GM11168 (cell line): Measurements from ENCODE around the gene CBLN2.

Source experiments
- in situ Hi-C: fragments of 300-500 bp; cut with MboI; formaldehyde crosslinking; loops from one replicate; pipeline ENCODE4 v1.12.0; 2022; ENCODE audit warnings: low sequenced_read_pairs; ENCODE audit not compliant: unreplicated experiment

The CBLN2 gene

DNA sequence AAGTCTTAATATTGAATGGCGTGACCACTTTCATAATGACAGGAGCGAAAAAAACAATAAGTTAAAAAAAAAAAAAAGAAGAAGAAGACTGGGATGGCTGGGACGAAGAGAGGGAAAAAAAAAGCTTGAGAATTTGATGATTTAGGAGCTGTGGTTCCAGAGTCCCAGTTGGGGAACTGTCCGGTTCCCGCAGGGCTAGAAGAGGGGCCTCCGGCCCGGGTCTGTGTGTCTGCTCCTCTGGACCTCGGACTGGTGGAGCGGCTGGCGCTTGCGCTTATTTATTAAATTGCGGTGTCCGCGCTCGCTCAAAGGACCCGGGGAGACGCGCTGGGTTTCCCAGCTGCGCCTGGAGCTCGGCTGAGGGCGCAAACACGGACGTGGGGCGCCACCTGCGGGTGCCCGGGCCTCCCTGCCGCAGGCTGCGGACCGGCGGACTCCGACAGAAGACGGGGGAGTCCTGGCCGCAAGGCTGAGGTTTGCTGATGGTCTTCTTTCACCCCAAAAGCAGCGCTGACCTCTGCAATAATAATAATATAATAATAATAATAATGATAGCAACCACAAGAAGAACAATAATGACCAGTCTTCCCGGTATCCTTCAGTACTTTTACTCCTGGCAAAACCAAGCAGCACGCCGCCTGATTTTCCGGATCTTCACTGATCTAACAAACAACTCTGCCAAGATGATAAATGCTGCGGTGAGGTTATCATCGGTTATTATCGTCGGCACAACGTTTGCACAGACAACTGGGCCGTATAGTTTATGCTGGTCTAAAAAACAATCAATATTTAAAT is at the start of gene CBLN2:
Gene CBLN2 (minus strand): TSS at position 251 of the 795 bp plus-strand sequence. CDS start 2,182 bp downstream, outside the sequence.
- in situ Hi-C loops, result no loop called here

DNA sequence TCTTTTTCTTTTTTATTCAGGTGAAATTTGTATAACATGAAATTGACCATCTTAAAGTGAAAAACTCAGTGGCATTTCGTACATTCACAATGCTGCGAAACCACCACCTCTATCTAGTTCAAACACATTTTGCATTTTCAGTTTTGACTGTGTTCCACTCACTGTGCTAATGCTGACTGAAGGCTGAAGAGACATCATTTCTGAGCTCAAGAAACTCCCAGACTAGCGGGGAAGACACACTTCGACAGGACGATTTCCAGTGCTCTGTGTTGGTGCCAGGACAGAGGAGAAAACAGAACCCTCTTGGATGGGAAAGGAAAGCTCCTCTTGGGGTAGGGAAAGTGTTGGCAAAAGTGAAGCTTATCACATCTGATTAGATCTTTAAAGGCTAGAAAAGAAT is 44.2 kb upstream of the CBLN2 start:
- in situ Hi-C loops, result no loop called here

DNA sequence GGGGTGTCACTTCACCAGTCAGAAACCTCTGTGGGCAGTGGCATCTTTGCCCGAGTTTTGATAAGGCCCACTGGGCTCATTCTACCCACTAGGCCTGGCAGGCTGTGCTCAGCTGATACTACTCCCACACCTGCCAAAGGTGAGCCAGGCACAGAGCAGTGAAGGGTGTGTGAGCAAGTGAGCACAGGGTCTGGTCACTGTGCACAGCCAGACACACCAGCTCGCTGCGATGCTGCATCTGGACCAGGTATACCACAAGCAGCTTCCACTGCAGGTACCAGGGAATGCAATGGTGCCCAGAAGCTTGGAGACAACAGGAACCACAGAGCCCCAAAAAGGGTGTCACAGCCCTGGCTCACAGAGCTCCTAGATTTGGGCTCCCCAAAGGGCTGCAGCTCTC is 40.6 kb upstream of the CBLN2 start:
- in situ Hi-C loops, result no loop called here

DNA sequence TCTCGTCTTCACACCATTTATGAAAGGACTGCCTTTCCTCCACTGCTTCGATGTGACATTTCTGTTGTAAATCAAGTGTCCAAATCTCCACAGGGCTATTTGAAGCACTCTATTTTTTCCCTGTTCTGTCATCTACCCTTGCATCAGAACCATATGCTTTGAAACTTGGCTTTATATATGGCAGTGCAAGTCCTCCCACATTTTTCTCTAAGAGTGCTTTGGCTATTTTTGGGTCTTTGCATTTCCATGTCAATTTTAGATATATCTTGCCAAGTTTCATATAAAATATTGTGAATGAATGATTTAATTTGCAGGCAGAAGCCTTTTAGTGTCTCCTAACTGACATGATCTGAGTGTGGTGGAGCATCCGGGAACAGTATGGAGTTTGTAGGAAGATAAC is 37.8 kb upstream of the CBLN2 start:
- in situ Hi-C loops, result no loop called here

DNA sequence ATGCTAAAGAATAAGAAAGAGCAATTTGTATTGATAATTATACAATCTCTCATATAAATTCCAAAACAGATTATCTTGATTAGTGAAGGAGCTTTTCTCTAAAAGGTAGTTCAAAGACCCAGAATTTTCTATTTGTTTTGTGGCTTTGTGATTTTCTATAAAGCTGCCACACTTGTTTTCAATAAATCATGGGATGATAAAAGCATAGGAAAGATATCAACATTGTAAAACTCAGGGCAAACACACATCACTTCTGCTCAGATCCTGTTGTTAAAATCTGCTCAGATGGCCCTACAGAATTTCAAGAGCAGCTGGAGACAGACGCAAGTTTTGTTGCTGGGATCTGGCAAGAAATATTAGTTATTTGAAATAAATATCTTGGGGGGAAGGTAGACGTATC is 28.8 kb upstream of the CBLN2 start:
- in situ Hi-C loops, result no loop called here

DNA sequence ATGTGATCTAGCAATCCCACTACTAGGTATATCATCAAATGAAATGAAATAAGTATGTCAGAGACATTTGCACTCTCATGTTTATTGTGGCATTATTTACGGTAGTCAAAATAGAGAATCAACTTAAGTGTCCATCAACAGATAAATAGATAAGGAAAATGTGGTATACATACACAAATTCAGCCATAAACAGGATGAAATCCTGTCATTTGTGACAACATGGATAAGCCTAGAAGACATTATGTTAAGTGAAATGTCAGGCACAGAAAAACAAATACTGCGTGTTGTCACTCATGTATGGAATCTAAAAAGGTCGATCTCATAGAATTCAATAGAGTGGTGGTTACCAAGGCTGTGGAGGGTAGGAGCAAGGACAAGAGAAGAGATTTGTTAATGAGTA is 22.1 kb upstream of the CBLN2 start:
- in situ Hi-C loops, result no loop called here

DNA sequence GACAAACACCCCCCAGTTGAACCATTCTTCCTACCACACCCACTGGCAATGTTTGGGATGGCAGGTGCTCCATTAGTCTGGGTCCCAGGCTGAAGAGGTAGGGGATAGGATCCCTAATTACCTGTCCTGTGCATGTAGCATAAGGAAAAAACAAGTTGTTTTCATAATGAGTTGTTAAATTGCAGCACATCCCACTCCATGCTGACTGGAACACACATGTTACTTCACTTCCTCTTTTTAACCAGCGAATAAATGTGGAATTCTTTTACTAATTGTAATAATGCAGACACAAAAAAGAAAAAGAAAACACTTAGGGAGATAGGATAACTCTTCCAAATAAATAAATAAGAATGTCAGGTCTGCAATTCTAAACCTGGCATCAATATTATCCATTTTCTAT is 11.8 kb upstream of the CBLN2 start:
- in situ Hi-C loops, result no loop called here

DNA sequence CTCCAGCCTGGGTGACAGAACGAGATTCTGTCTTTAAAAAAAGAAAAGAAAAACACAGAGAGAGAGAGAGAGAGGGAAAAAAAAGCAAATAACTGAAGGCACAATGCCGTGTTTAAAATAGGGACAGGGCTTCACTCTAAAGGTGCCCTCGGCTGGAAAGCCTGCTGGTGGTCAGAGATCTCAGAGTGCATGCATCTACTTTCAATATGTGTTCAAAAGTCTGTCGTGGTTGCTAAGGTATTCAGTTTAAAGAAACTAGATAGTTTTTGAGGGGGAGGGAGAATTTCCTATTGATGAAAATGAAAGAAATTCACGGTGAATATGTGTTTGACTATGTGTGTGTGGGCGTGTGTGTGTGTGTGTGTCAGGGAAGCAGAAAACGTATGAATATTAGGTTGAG is 11.0 kb upstream of the CBLN2 start:
- in situ Hi-C loops, result no loop called here

DNA sequence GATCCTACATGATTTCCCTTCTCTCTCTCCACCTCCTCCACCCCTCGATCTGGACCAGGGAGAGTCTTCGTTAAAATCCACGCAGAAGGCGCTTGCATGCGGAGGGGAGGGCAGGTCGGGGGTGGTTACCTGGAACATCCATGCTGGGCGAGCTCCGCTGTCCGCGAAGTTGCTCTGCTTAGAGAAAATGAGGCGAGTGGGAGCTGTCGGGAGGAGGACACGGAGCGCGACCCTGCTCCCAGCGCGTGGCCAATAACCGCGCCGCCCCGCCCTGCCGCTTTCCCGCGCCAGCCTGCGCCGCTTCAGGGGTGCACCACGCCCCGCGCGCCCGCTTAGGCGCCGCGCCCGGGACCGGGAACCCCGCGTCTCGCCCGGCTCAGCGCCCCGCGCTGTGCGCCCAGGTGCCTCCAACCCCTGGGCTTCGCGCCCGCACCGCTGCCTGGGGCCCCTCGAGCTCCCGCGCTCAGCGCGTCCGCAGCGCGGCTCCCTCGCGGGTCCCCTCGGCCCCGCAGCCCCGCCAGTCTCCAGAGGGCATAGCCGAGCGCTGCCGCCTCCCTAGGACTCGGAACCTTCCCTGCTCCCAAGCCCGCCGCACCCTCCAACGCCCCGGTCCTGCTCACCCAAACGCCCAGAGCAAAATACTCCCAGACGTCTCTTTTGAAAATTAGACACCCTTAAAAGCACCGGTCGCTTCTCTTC is 636 bp downstream of the CBLN2 start:
- in situ Hi-C loops, result no loop called here

DNA sequence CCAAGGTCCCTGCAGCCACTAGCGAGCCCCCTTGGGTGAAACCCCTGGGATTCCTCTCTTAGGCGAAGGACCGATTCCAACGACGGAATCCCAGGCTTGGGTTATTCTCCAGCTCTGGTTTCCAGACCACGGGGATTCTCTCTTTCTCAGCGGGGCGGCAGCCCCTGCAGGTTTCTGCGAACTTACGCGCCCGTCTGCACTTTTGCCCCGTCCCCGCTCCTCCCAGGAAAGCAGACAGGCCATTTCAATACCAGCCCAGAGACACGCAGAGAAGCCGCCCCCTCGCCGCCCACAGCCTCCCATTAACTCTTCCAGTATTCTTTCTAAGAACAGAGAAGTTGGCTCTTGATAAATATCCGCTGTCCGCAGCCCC is 1.2 kb downstream of the CBLN2 start:
- in situ Hi-C loops, result no loop called here

DNA sequence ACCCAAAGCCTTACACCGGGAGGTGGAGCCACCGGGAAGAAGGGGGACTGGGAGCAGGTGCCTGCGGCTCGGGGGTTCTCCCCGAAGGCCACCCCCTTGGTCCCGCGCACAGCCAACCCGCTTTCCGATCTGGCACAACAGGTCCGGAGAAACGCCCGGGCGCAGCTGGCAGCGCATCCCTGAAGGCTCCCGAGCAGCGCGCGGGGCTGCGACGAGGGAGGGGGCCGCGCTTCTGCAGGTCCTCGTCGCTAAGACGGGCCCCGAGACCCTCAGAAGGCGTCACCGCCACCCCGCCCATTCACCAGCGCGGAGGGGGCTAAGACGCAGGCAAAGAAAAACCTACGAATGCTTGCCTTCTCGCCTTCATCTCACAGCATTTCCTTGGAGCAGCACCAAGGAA is 1.8 kb downstream of the CBLN2 start:
- in situ Hi-C loops, result no loop called here

DNA sequence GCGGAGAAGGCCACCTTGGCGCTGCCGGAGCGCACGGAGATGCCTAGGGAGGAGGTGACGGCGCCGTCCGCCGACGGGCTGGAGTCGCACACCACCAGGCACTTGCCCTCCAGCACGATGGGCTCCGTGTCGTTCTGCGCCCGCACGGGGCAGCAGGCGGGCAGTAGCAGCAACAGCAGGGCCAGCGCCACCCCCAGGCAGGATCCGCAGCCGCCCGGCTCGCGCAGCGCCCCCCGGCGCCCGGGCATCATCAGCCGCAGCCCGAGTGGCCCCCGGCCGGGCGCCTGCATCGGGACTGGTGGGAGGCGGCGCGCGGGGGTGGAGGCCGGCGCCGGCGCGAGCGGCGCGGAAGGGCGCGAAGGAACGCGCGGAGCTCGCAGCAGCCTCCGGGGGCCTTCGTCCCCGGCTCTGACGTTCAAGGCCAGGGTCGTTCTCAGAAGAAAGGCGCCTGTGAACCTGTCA is 2.2 kb downstream of the CBLN2 start:
- in situ Hi-C loops, result no loop called here

DNA sequence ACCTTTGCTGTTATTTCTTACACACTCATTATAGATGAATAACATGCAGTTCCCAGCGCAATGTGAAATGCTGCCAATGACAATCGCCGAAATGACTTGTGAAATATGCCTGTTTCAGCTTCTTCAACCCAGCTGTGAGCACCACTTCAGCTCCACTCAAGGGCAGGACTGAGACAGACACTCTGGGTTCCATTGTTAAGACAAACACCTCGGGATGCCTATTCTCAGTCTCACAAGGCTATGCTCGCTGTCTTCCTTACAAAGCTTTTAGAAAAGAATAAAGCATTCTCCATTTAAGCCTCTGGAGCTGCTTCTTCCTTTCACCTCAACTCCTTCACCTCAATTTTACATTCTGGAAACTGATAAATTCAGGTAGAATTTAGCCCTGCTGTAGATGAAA is 4.2 kb downstream of the CBLN2 start:
- in situ Hi-C loops, result no loop called here

DNA sequence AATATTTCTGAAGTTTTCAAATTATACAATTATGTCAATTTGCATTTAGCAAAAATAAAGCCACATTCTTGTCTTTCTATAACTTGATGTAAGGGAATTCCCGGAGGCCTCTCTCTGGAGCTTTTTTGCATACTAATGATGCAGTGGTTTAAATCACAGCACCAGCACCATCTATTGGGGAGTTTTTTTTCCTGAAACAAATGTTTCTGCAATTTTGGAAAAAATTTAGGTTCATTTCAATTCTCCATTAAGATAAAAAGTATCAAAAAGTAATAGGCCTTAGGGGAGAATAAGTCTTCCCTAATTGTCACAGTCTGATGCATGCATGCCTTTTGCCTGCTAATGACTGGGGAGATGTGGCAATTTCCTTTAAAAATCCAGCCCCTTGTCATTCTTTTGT is 13.5 kb downstream of the CBLN2 start:
- in situ Hi-C loops, result no loop called here

DNA sequence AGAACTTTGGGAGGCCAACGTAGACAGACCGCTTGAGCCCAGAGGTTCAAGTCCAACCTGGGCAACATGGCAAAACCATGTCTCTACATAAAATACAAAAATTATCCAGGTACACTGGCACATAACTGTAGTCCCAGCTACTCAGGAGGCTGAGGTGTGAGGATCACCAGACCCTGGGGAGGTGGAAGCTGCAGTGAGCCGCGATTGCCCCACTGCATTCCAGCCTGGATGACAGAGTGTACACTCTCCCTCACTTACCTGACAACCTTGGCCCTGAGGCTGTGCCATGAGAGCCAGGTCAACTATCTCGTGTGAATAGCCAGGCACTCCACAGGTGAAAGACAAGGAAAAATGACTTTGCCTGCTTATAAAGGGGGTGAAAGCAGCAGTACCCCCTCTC is 39.3 kb downstream of the CBLN2 start:
- in situ Hi-C loops, result no loop called here

DNA sequence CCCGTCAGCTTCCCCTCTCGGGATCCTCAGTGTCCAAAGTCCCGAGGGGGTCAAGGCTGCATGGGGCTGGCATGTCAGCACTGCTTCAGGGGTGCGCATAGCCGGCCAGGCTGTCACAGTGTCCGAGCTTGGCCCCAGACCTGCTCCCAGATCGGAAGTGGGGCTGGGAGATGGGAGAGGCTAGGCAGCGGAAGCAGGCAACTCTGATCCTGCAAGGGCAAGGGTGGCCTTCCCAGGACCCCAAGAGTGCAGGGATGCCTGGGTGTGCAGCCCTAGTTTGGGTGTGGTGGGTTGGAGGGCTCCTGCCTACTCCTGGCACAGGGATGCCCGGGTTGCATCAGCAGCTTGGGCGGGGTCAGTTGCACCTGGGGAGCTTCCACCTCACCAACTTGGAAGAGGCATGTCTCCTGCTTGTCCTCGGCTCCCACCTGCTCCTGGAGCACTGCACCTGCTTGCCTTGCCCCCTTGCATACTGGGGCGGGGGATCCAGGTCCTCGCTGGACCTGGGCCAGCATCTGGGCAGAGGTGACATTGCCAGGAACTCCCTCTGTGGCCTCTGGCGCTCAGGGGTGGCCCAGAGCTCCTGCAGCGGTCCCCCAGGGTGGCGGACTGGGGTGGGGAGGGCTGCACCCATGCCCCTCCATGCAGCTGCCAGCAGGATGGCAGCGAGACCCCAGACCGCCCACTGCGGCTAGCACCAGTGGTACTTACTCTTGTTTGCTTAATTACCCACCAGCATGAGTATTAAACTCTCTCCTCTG is 41.3 kb downstream of the CBLN2 start:
- in situ Hi-C loops, result no loop called here

DNA sequence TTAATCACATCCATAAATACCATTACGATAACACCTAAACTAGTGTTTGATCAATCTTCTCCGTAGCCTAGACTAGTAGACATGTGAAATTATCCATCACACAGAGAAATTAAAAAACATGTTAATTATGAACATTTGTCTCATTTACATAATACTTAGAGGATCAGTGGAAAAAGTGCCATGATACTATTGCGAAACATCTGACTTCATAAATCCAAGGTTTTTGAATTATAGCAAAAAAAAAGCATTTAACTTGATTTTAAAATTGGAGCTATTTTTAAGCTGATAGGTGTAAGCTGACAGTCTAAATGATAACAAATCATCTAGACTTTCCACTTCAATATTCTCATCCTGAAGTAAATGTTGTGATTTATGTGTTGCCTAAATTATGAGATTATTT is 51.6 kb downstream of the CBLN2 start:
- in situ Hi-C loops, result no loop called here
